NCI-H526 (cell line): ENCODE measurements around the gene TCF7L1.
"Not testable (repeated sequence)": the region's sequence is repeated elsewhere in the genome, so short reads cannot be mapped to it uniquely, and the experiment has no call there.

Experiments
- DNase-seq, 2 experiments: peaks; one replicate each; lab custom pipeline; 2025; lab: John Stamatoyannopoulos, UW

Gene TCF7L1

GRCh38 chr2:85283641-85284040 is 150.4 kb downstream of the TCF7L1 start:
- DNase-seq: no peak

- DNase-seq: no peak
These were observed 153.7 kb downstream of the TCF7L1 start for GRCh38 chr2:85286918-85287317.

GRCh38 chr2:85287721-85288120 is 154.5 kb downstream of the TCF7L1 start:
- DNase-seq: no peak

- no peak for DNase-seq
These were observed 155.1 kb downstream of the TCF7L1 start for GRCh38 chr2:85288244-85288725.

- DNase-seq: no peak
These were observed 158.3 kb downstream of the TCF7L1 start for GRCh38 chr2:85291425-85292023.

GRCh38 chr2:85302121-85302520 is 168.9 kb downstream of the TCF7L1 start:
- no peak for DNase-seq

- no peak for DNase-seq
These were observed 170.8 kb downstream of the TCF7L1 start for GRCh38 chr2:85303780-85304531.

- DNase-seq: no peak
These were observed 174.3 kb downstream of the TCF7L1 start for GRCh38 chr2:85307527-85307897.

- DNase-seq: no peak
These were observed 175.0 kb downstream of the TCF7L1 start for GRCh38 chr2:85308201-85308600.

- DNase-seq: peak in 1 of 2 experiments; percentile 26
These were observed 175.8 kb downstream of the TCF7L1 start for GRCh38 chr2:85308896-85309555.

GRCh38 chr2:85309699-85310321 is 176.6 kb downstream of the TCF7L1 start:
- DNase-seq: no peak

- no peak for DNase-seq
These were observed 177.1 kb downstream of the TCF7L1 start for GRCh38 chr2:85310330-85310729.

GRCh38 chr2:85312404-85312803 is 179.2 kb downstream of the TCF7L1 start:
- DNase-seq: no peak

- DNase-seq: no peak
These were observed 181.7 kb downstream of the TCF7L1 start for GRCh38 chr2:85314884-85315242.

- not testable (repeated sequence) for DNase-seq
These were observed 182.7 kb downstream of the TCF7L1 start for GRCh38 chr2:85315921-85316320.

- DNase-seq: no peak
These were observed 185.3 kb downstream of the TCF7L1 start for GRCh38 chr2:85318222-85319074.

- DNase-seq: no peak
These were observed 186.6 kb downstream of the TCF7L1 start for GRCh38 chr2:85319796-85320195.

GRCh38 chr2:85323351-85323987 is 190.3 kb downstream of the TCF7L1 start:
- DNase-seq: no peak

- DNase-seq: not testable (repeated sequence)
These were observed 190.8 kb downstream of the TCF7L1 start for GRCh38 chr2:85323988-85324367.

- no peak for DNase-seq
These were observed 191.7 kb downstream of the TCF7L1 start for GRCh38 chr2:85324639-85325465.
